Measurements from ENCODE around the gene FXR2.

FXR2 gene

DNA sequence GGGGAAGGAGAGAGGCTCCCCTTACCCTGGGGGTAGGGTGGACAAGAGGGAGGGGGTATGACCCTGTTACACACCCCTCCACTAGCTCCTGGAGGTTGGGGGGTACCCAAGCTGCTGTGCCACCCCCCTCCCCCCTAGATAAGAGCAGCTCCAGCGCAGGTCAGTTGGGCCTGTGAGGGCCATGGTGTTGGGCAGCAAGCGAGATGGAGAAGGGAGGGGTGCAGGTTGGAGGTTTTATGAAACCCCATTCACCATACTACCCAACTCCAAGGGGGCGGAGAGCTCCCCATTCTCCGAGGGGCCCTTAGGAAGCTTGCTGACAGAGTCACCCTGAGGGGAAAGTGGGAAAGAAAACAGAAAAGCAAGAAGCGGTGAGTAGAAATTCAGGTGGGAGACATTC lies 23.1 kb downstream of the FXR2 start:
- CTCF ChIA-PET, result interaction anchor here (3.6 to 4.5 kb wide), 2 partner anchors 20 to 96 kb away, joined by 48 to 61 read pairs; partner anchors contain the start of genes FXR2, TP53 and WRAP53
- no peak for DNase-seq (ENCODE audit: low read depth, low spot score)
- POLR2A ChIA-PET, result interaction anchor here (1.1 to 1.3 kb wide), 2 partner anchors 8 to 15 kb away, joined by 3 to 4 read pairs; partner anchors contain the start of gene MPDU1
- no peak overlapping the region for H3K4me3 ChIP-seq (ENCODE audit: low read depth, low read length)
- TF ChIP-seq, protein P1, sequence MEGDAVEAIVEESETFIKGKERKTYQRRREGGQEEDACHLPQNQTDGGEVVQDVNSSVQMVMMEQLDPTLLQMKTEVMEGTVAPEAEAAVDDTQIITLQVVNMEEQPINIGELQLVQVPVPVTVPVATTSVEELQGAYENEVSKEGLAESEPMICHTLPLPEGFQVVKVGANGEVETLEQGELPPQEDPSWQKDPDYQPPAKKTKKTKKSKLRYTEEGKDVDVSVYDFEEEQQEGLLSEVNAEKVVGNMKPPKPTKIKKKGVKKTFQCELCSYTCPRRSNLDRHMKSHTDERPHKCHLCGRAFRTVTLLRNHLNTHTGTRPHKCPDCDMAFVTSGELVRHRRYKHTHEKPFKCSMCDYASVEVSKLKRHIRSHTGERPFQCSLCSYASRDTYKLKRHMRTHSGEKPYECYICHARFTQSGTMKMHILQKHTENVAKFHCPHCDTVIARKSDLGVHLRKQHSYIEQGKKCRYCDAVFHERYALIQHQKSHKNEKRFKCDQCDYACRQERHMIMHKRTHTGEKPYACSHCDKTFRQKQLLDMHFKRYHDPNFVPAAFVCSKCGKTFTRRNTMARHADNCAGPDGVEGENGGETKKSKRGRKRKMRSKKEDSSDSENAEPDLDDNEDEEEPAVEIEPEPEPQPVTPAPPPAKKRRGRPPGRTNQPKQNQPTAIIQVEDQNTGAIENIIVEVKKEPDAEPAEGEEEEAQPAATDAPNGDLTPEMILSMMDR (IDR thresholded peaks at IDR 0.05; ENCODE audit: insufficient read depth, low read length, missing control alignments), result no peak

- no peak for DNase-seq (ENCODE audit: low read depth, low spot score)
- H3K4me3 ChIP-seq (ENCODE audit: low read depth, low read length), result no peak overlapping the region
- CTCF ChIA-PET, result interaction anchor here (1.7 to 4.5 kb wide), 12 partner anchors 10 to 247 kb away, joined by 4 to 61 read pairs (median 23); partner anchors contain the start of genes CD68, FXR2, SENP3 and TMEM95
- POLR2A ChIA-PET, result interaction anchor here (0.6 to 4.4 kb wide), 3 partner anchors 12 to 106 kb away, joined by 3 to 31 read pairs (median 6); partner anchors contain the start of gene CD68
- TF ChIP-seq, protein P1 (IDR thresholded peaks at IDR 0.05; ENCODE audit: insufficient read depth, low read length, missing control alignments), result no peak
Measured at GRCh38 chr17:7590743-7591142, 24.0 kb downstream of the FXR2 start.

- POLR2A ChIA-PET, result interaction anchor here (1.2 to 4.4 kb wide), 4 partner anchors 12 to 22 kb away, joined by 3 to 31 read pairs (median 6); partner anchors contain the start of gene CD68
- CTCF ChIA-PET, result interaction anchor here (0.9 to 4.5 kb wide), 25 partner anchors 10 to 544 kb away, joined by 3 to 61 read pairs (median 7); partner anchors contain the start of genes ATP1B2, CD68, FXR2 and SENP3
- TF ChIP-seq, protein P1 (IDR thresholded peaks at IDR 0.05; ENCODE audit: insufficient read depth, low read length, missing control alignments), result no peak
- H3K4me3 ChIP-seq (ENCODE audit: low read depth, low read length), result peak within 1 kb of the TSS; percentile 6; the same call in 1 of the 2 replicates
- DNase-seq (ENCODE audit: low read depth, low spot score), result no peak
Measured at GRCh38 chr17:7589891-7590691, 24.6 kb downstream of the FXR2 start, which contains the start of gene SOX15. Gene SOX15, minus strand, starts transcription at chr17:7590094. Its CDS starts 418 bp downstream, at chr17:7589676.

- TF ChIP-seq, protein P1 (IDR thresholded peaks at IDR 0.05; ENCODE audit: insufficient read depth, low read length, missing control alignments), result peak; percentile 89
- DNase-seq (ENCODE audit: low read depth, low spot score), result no peak
- ChIA-PET CTCF (interaction anchor here (0.7 to 4.5 kb wide), 35 partner anchors 11 to 544 kb away, joined by 3 to 61 read pairs (median 4); partner anchors contain the start of genes ATP1B2, CD68, DNAH2 and FXR2), POLR2A (interaction anchor here (0.5 to 4.4 kb wide), 6 partner anchors 11 to 194 kb away, joined by 3 to 31 read pairs (median 4); partner anchors contain the start of genes CD68 and WRAP53)
- peak overlapping the region; percentile 6; the same call in 1 of the 2 replicates for H3K4me3 ChIP-seq (ENCODE audit: low read depth, low read length)
Measured at GRCh38 chr17:7589204-7589868, 25.4 kb downstream of the FXR2 start.

GRCh38 chr17:7588553-7589203 lies 26.0 kb downstream of the FXR2 start:
- POLR2A ChIA-PET, result interaction anchor here (0.5 to 4.4 kb wide), 7 partner anchors 10 to 193 kb away, joined by 3 to 31 read pairs (median 4); partner anchors contain the start of genes CD68, FXR2 and WRAP53
- H3K4me3 ChIP-seq (ENCODE audit: low read depth, low read length), result no peak overlapping the region; the same call in 1 of the 2 replicates
- TF ChIP-seq, protein P1 (IDR thresholded peaks at IDR 0.05; ENCODE audit: insufficient read depth, low read length, missing control alignments), result no peak
- CTCF ChIA-PET, result interaction anchor here (0.7 to 4.5 kb wide), 32 partner anchors 10 to 543 kb away, joined by 3 to 61 read pairs (median 6); partner anchors contain the start of genes ATP1B2, CD68, DNAH2 and FXR2
- no peak for DNase-seq (ENCODE audit: low read depth, low spot score)

Data from AG04449 (cell line).